ENCODE measurements around the gene NCL.
"Not testable (repeated sequence)": the region's sequence is repeated elsewhere in the genome, so short reads cannot be mapped to it uniquely, and the experiment has no call there.

Gene NCL

DNA sequence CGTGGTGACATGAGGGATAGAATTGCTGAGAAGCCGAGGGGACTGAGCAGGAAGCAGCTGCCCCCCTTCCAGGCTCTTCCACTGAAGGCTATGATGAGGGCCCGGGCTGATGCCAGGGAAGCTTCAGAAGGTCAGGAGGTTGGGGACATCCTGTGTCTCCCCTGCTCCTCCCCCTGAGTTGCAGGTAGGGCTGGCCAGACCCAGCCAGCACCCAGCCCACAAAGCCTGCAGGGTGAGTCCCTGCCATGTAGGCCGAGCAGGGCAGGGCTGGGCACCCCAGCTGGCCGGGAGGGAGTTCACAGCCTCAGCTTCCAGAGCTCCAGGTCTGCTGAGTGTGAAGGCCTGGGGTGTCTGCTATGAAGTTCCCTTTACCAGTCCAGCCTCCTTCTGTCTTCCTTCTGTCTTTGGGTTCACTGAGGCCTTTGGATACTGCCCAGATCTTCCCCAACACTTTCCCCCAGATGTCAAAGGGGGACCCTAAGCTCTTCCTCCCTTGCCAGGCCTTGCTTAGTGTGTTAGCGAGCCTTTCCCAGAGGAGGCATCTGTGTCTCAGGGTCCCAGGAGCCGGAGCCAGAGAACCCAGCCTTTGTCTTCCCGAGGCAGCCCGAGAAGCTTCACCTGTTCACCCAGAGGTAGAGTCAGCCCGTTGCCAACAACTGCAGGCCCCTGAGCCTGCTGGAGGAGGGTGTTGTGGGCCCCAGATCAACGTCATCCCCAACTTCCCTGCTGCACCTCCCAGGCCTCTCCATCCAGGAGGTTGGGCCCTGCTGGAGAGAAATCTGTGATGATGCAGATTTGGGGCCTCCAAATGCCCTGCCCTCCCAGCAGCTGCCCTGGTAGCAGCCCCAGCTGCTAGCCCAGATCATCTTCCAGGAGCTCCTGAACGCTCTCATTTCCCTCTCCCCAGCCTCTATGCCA, 3.6 kb upstream of the NCL start:
- no peak for DNase-seq (ENCODE audit: low read depth)

DNA sequence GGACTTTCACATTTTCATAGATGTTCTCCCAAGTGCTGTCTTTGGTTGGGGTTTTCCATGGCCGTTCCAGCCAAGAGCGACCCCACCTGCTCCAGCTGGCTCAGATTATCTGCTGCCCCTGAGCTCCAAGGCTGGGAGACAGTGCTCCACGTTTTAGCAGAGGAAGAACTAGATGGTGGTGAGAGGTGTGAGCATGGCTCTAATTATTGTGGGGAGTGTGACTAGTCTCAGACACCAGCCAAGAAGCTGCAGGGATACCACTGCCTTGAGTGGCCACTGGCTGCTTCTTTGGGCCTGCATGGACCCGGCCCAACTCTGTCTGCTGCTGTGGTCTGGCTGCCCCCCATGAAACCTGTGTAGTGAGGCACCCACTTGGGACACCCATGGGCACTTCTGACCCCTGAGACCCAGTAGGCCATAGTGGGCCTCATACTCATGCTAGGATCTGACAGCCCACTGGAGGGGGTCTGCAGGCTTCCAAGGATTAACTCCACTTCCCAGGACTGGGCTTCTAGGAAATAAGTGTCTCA, 2.8 kb upstream of the NCL start:
- DNase-seq (ENCODE audit: low read depth) = no peak

GRCh38 chr2:231464576-231465540, 574 bp upstream of the NCL start:
- DNase-seq (ENCODE audit: low read depth) = no peak

DNA sequence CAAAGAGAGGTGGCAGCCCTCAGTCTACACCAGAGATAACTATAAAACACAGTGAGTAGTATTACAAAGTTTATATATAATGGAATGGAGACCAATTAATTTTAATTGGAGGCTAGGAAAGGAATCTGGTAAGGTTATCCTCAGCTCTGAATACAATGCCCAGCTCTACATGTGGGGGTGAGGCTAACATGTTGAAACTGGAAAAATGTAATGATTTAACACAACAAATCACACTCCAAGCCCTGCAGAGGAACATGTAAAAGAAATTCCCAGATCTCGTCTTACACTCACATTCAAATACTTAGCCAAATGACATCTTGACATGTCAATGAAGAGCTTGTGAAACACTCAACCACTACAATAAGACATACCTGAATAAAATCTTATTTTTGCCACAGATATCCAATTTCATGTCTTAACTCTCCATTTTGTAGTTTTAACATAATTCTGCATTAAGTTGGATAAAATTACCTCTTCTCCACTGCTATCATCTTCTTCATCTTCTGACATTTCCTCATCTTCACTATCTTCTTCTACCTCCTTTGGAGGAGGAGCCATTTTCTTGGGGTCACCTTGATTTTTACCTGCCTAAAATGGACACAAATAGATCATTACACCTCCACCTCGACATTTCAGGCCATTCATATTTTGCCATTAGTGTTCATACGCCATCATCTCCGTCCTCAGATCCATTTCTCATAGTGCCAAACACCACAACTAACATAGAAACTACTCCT, 1.4 kb downstream of the NCL start:
- DNase-seq (ENCODE audit: low read depth) = no peak

- no peak for DNase-seq (ENCODE audit: low read depth)
Measured at GRCh38 chr2:231461516-231461971, 2.7 kb downstream of the NCL start.

DNA sequence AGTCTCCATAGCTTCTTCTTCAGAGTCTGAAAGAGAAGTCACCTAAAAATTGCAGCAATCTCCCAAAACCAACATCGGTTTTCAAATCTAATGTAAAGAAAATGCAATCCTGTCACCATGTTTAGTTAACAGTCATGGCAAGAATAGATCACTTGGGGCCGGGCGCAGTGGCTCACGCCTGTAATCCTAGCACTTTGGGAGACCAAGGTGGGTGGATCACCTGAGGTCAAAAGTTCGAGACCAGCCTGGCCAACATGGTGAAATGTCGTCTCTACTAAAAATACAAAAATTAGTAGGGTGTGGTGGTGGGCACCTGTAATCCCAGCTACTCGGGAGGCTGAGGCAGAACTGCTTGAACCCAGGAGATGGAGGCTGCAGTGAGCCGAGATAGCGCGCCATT, 3.4 kb downstream of the NCL start:
- DNase-seq (ENCODE audit: low read depth) = not testable (repeated sequence)

GRCh38 chr2:231460073-231460835, 4.0 kb downstream of the NCL start:
- no peak for DNase-seq (ENCODE audit: low read depth)

- no peak for DNase-seq (ENCODE audit: low read depth)
Measured at GRCh38 chr2:231458368-231458767, 5.9 kb downstream of the NCL start.

DNA sequence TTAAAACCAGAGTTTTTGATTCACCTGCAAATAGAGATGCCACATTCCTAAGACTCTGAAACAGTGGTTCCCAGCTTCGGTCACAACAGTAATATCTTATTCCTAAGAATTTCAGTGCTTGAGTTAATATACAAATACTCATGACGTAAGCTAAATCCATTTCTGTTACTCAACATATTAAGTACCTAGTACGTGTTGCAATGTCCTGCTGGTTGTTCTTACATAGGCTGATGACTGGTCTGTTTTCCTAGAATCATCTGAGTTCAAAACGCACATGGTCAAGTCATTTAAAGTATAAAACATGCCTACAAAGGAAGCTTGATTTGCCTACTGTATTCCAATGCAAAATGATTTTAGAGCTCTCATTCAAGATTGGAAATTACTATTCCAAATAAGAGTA, 7.2 kb downstream of the NCL start:
- no peak for DNase-seq (ENCODE audit: low read depth)

GRCh38 chr2:231456295-231457004, 7.8 kb downstream of the NCL start:
- DNase-seq (ENCODE audit: low read depth) = no peak

DNA sequence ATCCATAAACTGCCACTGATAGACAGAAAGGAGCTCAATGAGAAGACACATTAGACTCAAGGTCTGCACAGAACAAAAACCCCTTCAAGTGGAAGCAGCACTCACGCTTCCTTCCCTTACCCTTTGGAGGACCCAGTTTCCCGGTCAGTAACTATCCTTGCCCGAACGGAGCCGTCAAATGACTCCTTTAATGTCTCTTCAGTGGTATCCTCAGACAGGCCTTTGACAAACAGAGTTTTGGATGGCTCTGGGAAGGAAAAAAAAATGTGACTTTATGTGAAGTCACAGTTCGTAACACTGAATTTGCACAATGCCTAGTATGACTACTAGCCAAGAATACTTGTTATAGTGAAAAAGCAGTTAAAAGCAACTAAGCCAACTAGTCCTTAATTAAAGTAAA, 8.4 kb downstream of the NCL start:
- no peak for DNase-seq (ENCODE audit: low read depth)

DNA sequence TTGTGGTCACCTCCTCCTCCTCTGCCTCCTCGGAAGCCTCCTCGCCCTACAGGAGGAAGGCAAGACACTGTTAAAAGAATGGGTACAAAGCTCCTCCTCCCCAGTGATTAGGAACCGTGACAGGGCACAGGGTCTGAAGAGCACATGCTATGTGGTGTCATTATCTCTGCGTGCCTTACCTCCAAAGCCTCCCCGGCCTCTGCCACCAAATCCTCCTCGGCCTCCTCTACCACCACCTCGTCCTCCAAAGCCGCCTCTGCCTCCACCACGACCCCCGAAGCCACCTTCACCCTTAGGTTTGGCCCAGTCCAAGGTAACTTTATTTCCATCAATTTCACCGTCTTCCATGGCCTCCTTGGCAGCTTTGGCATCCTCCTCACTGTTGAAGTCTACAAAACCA, 9.1 kb downstream of the NCL start:
- DNase-seq (ENCODE audit: low read depth) = no peak

- no peak for DNase-seq (ENCODE audit: low read depth)
Measured at GRCh38 chr2:231454361-231454791, 9.9 kb downstream of the NCL start.

DNA sequence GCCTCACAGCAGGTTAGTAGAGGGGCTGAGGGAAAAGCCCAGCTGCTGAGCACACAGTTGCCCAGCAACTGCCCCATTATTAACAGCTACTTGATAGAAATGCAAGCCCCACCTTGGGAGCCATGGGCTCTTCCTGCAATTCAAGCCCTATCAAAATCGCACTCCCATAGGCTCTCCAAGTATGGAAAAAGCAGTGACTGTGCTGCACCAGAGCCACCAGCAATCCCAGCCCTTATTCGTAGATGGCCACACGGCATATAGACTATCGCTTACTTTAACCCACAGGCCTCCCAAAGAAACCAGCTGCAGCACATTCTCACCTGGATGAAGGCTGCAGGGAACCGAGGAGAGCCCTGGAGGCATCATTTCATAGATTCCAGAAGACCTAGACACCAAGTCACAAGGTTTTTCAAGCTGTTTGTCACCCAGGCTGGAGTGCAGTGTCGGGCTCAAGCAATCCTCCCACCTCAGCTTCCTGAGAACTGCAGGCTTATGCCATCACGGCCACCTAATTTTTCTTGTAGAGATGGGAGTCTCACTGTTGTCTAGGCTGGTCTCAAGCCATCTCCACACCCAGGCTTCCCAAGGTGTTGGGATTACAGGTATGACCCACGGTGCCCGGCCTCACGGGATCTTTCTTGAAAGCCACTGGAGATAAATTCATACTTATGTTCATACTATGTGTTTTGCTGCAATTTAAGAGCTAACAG, 11.3 kb downstream of the NCL start:
- no peak for DNase-seq (ENCODE audit: low read depth)

DNA sequence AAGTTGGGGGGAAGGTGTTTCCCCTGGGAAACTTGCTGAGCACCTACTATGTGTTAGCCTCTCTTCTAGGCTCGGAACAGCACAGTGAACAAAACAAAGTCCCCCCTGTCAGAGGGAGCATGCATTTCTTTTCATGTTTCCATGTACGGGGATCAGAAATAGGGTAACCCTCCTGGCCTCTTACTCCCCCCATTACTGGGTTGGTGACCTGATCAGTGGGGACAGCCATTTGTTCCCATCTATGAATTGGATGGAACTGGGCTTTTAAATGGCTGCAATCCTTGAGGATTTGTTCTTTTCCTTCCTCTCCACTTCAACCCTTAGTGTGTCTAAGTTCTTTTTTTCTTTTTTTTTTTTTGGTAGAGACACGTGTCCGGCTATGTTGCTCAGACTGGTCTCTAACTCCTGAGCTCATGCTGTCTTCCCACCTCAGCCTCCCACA, 13.7 kb downstream of the NCL start:
- DNase-seq (ENCODE audit: low read depth) = no peak

GRCh38 chr2:231449503-231450054, 14.7 kb downstream of the NCL start:
- DNase-seq (ENCODE audit: low read depth) = no peak

DNA sequence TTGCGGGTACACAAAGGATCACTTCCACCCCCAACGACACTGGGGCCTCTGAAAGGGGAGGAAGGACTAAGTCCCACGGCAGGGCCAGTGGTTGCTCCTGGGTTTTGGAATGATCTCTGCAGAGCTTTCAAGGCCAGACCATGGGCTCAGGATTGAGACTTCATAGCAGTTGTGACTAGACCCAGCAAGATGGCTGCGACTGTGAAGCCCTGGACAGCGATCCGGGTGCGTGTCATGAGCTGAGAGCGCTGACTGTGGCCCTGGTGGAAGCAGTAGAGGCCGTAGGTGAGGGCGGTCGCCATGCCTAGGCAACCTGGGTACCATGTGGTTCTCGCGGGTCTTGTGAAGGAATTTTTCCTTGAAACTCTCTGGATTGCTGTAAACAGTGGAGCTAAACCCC, 27.3 kb downstream of the NCL start:
- no peak for DNase-seq (ENCODE audit: low read depth)

- no peak for DNase-seq (ENCODE audit: low read depth)
Measured at GRCh38 chr2:231433990-231434389, 30.3 kb downstream of the NCL start.

GRCh38 chr2:231431606-231432005, 32.7 kb downstream of the NCL start:
- no peak for DNase-seq (ENCODE audit: low read depth)
